Lower leg skin (tissue), 4 donors: ENCODE results near the gene RTBDN. TPM values are rescaled to one million over a fixed set of nuclear protein-coding genes. Genes with fewer than 3 reads are reported as not detected.

Source experiments
- DNase-seq, 2 donors: peaks; one replicate each; pipeline ENCODE4 v3.0.0-alpha.2; 2019; ENCODE audit warnings: low spot score in 2 of 2
- H3K4me3 ChIP-seq: fragments of 200-600 bp; sonication (generic); 2 replicates; pipeline ENCODE4 v1.5.1; 2017; ENCODE audit warnings: mild to moderate bottlenecking, low read depth; ENCODE audit not compliant: poor library complexity, severe bottlenecking
- CTCF ChIP-seq, 3 donors: fragments of 450-650 bp; IDR thresholded peaks; one replicate each; pipeline ENCODE4 v1.5.1; 2016; ENCODE audit warnings: antibody characterized with exemption in 3 of 3, mild to moderate bottlenecking in 3 of 3, moderate library complexity in 2 of 3
- POLR2A ChIP-seq, 2 donors: fragments of 450-650 bp; IDR thresholded peaks; one replicate each; pipeline ENCODE4 v1.6.1; 2016 to 2017; ENCODE audit warnings: antibody characterized with exemption in 2 of 2, mild to moderate bottlenecking in 1 of 2, moderate library complexity in 1 of 2
- WGBS, 2 donors: methylation state at CpG; one replicate each; pipeline ENCODE4 v1.1.5; 2018; 5-methylcytosine and 5-hydroxymethylcytosine counted together
- intact Hi-C: fragments of 100-400 bp; cut with DNase I; formaldehyde crosslinking; loops from one replicate; pipeline ENCODE4 v1.15.0; 2023; ENCODE audit warnings: low total_unique reads
- total RNA-seq, 4 donors: library from RNA; depleted of rRNA; stranded (reverse); fragments of >200 nt; gene quantifications; one replicate each; pipeline ENCODE4 v1.1.0, GENCODE V29; 2016

The RTBDN gene
- total RNA-seq, 4 donors from 2014 or later: not detected

- 6 to 9% methylated on average over 38 to 39 of the region's 51 CpGs for WGBS, 2 donors
- H3K4me3 ChIP-seq: peak overlapping the region; percentile 18
- intact Hi-C loops: no loop called here
- TF ChIP-seq POLR2A (IDR thresholded peaks at IDR 0.05) (no peak), CTCF (IDR thresholded peaks at IDR 0.05) (no peak)
- no peak for DNase-seq
These were observed 33.0 kb upstream of the RTBDN start for GRCh38 chr19:12867120-12868099.

DNA sequence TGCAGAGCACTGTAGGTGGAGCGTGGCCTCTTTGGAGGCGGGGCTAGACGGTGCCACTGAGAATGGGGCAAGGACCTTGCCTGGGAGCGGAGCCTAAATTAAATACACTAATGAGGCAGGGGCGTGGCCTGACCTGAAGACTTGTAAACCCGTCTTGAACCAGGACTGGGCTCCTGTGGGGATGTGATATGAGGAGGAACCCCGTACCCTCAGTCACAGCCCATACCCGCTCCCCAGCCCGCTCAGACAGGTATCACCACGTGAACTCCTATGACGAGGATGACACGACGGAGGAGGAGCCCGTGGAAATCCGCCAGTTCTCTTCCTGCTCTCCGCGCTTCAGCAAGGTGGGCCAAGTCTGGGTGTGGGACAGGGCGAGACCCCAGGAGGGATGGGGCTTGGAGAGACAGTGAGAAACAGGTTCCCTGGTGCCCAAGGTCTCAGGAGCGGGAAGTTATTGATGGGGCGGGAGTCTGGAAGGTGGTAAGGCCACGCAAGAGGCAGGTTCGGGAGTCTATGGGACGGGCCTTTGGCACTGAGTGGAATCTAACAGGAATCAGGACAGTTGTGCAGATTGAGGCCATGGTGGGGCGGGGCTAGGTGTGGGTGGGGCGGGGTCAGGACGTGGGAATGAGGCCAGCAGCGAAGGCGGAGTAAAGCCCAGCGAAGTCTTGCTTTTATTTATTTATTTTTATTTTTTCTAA lies 32.2 kb upstream of the RTBDN start:
- no peak for DNase-seq
- WGBS, 2 donors: 67 to 69% methylated on average over 26 to 29 of the region's 29 CpGs
- intact Hi-C loops: no loop called here
- no peak overlapping the region for H3K4me3 ChIP-seq
- TF ChIP-seq POLR2A (IDR thresholded peaks at IDR 0.05) (no peak), CTCF (IDR thresholded peaks at IDR 0.05) (no peak)

DNA sequence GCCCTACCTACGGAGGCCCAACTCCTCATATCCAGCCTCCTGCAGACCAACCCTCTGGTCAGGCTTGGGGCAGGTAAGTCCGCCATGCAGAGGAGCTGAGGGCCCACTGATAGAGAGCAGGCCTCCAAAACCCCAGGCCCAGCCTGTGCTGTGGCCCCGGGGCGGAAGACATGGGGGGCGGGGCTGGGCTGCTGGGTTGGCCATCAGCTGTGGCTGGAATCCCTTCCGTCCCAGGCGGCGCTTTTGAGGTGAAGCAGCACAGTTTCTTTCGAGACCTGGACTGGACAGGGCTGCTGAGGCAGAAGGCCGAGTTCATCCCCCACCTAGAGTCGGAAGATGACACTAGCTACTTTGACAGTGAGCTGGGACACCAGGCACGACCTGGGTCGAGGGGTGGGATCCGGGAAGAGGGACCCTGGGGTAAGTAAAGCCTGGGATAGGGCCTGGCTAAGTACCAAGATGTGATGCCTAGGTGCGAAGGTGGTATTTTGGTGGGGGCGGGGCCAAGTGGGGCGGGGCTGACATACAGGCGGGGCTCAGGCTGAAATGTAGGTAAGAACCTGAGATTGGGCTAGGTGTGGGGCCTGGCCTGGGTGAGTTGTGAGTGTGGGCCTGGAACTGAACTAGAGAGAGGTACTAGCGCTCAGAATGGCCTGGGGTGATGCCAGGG lies 31.5 kb upstream of the RTBDN start:
- H3K4me3 ChIP-seq: no peak overlapping the region
- DNase-seq: no peak
- TF ChIP-seq CTCF (IDR thresholded peaks at IDR 0.05) (no peak), POLR2A (IDR thresholded peaks at IDR 0.05) (no peak)
- intact Hi-C loops: no loop called here
- WGBS, 2 donors: 77 to 80% methylated on average over 12 to 18 of the region's 19 CpGs

GRCh38 chr19:12864721-12865715 lies 30.6 kb upstream of the RTBDN start:
- intact Hi-C loops: no loop called here
- H3K4me3 ChIP-seq: no peak overlapping the region
- 87 to 89% methylated on average over 29 to 33 of the region's 34 CpGs for WGBS, 2 donors

More at GRCh38 chr19:12864721-12865715, 30.6 kb upstream of the RTBDN start:
- TF ChIP-seq POLR2A (IDR thresholded peaks at IDR 0.05): no peak
- no peak for TF ChIP-seq CTCF (IDR thresholded peaks at IDR 0.05)
- DNase-seq: no peak
